AG09319 (cell line): ENCODE measurements around the gene GTPBP3.
"Not testable (repeated sequence)": the region's sequence is repeated elsewhere in the genome, so short reads cannot be mapped to it uniquely, and the experiment has no call there.

ENCODE experiments used
- DNase-seq: peaks from one replicate; pipeline ENCODE4 v3.0.0-alpha.2; 2010; ENCODE audit warnings: low read depth; ENCODE audit errors: extremely low read depth
- CTCF ChIP-seq: IDR thresholded peaks from 2 replicates; pipeline ENCODE4 v1.5.1; 2011; ENCODE audit warnings: low read depth, mild to moderate bottlenecking, inconsistent platforms, low read length, moderate library complexity

GTPBP3 gene

GRCh38 chr19:17352608-17353280 lies 15.4 kb downstream of the GTPBP3 start:
- DNase-seq: no peak
- no peak for TF ChIP-seq CTCF

- no peak for TF ChIP-seq CTCF
- DNase-seq: no peak
Measured at GRCh38 chr19:17353386-17353785, 16.0 kb downstream of the GTPBP3 start.

GRCh38 chr19:17357078-17357666 lies 19.8 kb downstream of the GTPBP3 start:
- TF ChIP-seq CTCF: no peak
- no peak for DNase-seq

- TF ChIP-seq CTCF: no peak
- no peak for DNase-seq
Measured at GRCh38 chr19:17357724-17358123, 20.4 kb downstream of the GTPBP3 start.

GRCh38 chr19:17358395-17358794 lies 21.0 kb downstream of the GTPBP3 start:
- no peak for TF ChIP-seq CTCF
- DNase-seq: no peak

GRCh38 chr19:17359905-17360800 lies 22.8 kb downstream of the GTPBP3 start:
- no peak for TF ChIP-seq CTCF
- no peak for DNase-seq

GRCh38 chr19:17363852-17364605 lies 26.7 kb downstream of the GTPBP3 start:
- DNase-seq: not testable (repeated sequence)
